GM18526 (cell line): ENCODE measurements around the gene EPHB1.

Source experiments
- POLR2A ChIP-seq: IDR thresholded peaks from 3 replicates; pipeline ENCODE4 v1.6.1; 2011; ENCODE audit not compliant: insufficient read length; ENCODE audit errors: extremely low read depth

The EPHB1 gene

DNA sequence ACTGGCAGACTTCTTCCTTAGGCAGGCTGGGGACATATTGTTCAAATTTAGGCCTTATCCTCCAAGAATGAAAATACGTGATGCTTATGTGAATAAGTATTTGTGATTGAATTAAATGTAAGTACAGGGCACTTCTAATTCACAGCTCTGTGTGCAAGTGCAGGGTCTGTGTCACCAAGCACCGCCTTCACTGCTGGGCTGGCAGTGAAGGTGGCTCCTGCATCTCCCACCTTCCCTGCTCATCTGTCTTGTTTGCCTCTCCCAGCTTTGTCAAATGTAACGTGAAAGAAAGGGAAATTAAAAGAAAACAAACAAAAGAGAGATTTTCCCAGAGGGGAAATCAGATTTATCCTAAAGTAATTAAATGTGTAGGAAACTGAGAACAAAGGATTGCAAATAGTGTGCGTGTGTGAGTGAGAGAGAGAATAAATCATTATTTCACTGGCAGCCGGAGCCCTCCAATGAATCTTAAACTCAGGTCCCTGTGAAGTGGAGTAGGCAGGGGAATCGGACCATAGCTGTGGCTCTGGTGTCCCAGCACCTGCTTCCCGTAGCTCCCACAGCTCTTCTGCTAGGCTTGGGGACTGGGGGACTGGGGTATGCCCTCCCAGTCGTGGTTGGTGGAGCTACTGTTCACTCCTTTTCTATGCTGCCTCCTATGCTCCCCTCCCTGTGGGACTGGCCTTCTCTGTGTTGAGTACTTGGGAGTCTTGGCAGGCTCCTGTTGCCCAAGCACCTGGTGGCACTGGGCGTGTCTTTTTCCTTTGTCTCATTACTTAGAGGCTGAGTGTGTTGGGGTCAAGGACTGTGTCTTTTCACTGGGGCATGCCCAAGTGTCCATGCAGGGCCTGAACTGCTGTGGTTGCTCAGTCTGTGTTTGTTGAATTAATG, 222.2 kb downstream of the EPHB1 start:
- TF ChIP-seq POLR2A: no peak

DNA sequence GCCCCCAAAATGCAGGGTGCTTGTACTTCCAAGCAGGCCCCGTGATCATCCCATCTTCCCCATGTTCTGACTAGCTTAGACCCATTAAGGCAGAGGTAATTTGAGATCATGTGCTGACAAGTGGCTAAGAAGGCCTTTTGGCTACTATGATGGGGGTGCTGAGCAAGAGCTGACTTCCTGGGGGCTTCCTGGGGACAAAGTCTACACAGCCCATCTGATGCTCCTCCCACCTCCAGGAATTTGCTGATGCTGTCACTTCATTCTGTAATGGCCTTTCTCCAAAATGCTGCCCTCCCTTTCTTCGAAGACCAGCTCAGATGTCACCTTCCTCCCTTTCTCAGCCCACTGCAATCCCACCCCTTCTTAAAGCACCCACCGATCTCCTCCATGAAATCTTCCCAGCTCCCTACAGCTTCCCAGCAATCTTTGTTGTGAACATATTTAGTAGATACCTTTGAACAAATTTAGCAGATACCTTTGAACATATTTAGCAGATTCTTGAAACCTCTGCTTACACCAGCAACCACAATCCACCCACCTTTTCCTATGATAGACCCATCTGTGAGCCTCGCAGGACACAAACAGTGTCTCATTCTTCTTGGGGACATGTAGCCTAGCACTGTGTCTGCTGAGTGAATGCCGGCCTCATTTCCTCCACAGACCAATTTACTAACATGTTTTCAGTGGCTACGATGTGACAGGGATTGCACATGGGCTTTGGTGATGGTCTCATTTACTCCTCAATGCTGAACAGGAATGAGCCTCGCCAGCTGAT, 223.3 kb downstream of the EPHB1 start:
- TF ChIP-seq POLR2A: no peak

DNA sequence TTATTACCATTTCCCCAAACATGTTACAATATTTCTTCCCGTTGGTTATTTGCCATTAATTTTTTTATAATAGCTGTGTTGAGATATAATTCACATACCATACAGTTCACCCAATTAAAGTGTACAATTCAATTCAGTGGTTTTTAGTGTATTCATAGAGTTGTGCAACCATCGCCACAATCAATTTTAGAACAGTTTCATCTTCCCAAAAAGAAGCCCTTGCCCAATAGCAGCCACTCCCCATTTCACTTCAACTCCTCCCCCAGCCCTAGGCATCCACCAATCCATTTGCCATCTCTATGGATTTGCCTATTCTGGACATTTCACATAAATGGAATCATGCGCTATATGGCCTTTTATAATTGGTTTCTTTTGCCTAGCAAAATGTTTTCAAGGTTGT, 225.1 kb downstream of the EPHB1 start:
- no peak for TF ChIP-seq POLR2A

DNA sequence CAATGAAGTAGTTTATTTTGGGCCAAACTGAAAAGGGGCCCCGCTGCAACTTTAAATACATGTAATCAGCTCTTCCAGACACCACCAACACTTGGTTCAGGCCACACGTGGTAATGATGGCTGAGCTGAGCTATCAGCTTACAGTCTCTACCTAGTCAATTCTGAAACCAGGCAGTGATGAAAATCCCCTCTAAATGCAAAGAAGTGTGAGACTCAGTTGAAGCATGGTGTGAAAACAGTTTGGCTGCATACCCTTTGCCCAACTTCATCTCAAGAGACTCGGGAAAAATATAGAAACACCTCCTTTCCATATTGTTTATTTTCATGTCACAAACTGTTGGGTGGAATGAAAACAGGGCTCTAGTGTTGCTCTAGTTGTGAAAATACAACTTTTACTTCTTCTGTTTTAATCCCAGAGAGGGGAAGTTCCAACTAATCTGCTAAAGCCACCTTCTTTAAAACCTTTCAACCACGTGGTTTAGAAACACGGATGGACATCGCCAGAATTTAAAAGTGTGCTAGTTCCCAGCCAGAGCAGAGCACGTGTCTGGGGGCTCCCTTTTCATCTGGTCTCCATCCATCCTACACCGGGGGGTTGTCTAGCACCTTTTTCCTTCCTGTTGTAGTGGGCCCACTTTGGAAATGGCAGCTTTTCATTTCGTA, 229.1 kb downstream of the EPHB1 start:
- TF ChIP-seq POLR2A: no peak

DNA sequence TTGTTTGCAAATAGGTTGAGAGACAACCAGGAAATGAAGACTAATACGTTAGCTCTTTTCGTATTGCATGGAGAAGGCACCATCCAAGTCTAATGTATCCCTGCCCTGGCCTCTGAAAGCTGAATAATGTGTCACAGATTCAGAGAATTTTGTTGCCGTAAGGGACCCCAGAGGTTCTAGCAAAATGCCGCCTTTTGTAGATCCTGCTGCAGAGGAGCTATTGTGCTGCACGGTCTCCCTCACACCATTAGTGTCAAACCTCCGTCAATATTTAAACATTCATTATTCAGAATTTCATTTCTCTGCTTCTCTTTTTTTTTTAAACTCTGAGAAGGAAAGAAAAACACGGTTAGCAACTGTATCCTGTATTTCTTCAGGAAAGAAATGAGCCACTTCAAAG, 238.7 kb downstream of the EPHB1 start:
- no peak for TF ChIP-seq POLR2A

DNA sequence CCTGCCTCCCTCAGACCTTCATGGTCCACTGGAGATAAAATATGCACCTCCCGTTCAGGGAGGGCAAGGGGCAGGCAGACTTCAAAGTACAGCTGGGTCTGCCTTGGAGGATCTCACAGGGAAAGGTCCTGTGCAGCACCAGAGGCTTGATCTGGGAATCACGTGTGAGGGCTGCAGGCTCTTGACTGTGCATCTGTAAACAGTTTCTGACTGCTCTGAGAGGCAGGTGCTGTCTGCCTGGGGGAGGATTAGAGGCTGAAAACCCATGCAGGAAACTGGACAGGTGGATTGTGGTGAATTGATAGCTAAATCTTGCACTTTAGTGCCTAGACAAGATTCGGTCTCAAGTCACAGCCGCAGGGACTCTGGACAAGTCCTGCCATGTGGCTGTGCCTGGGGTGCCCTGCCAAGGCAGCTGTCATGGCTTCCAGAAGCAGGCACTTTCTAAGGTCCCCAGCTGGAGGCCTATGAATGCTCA, 239.3 kb downstream of the EPHB1 start:
- no peak for TF ChIP-seq POLR2A

DNA sequence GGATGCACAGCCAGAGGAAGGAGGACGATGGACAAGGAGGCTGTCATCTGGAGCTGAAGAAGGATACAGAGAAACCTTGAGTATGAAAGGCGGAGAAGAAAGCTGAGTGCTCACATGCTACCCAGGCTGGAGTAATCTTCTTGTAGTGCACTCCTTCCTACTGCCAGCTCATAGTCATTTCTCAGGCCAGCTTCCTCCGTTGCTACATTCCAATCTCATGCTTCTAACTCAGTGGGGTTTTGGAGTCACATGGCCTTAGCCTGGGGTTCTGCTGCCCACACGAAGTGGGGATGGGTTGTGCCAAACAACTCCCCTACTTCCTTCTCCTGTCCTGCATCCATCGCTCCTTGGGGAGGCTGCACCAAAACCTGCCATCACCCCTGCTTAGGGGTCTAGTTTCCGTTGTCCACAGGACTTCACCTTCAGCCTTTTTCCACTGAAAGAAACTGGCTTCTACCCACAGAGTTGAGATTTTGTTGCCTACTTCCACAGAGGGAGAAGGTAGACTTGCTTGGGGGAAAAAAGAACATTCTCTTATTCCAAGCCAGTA, 239.9 kb downstream of the EPHB1 start:
- TF ChIP-seq POLR2A: no peak

DNA sequence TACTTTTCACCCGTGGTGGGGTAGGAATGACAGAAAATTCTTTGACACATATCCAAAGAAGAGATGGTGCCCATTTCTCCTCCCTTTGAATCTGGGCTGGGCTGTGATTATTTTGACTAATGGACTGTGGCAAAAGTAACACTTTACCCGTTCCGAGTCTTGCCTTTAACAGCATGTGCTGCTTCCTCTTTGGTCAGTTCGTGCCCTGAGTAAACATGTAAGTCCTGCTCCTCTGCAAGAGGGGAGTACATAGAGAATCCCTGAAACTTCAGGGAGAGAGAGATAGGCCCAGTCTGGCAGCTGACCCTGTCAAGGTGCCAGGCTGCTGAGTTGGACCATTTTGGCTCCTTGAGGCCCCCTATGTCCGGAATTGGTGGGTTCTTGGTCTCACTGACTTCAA, 243.1 kb downstream of the EPHB1 start:
- no peak for TF ChIP-seq POLR2A

DNA sequence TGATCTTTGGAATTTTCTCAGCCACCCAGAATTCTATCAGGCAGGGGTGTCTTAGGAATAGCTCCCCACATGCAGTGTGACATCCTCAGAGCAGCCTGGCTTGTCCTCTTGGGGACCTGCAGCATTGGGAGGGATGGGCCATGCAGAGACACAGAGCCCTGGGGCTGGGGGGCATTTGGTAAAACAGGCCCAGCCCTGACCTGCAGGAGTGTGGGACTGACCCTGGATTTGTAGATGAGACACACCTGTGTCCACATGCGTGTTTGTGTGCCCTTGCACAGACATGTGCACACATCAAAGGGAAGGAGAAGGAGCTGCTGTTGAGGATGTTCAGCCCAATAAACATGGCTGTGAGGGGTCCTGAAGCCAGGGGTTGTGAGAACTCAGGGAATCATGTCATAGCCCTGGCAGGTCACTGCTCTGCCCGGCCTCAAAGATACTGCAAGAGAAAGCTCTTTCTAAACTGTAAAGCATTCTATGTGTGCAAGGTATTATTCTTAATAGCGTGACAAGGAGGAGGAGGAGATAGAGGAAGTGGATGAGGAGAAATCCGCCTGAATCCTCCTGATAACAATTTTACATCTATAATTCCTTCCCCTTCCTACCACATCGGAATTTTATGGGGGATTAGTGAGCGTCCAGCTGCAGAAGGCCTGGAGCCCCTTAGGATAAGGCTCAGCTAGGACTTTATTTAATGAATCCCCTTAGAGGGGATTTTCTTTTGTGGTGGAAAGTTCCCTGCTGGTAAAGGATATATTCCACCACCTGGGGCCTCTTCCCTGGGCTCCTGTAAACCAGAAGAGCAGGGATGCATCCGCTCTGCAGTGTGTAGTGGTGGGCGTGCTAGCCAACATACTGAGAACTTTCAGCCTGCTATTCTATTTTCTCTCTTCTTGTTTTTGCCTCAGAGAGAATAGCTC, 245.5 kb downstream of the EPHB1 start:
- TF ChIP-seq POLR2A: no peak

DNA sequence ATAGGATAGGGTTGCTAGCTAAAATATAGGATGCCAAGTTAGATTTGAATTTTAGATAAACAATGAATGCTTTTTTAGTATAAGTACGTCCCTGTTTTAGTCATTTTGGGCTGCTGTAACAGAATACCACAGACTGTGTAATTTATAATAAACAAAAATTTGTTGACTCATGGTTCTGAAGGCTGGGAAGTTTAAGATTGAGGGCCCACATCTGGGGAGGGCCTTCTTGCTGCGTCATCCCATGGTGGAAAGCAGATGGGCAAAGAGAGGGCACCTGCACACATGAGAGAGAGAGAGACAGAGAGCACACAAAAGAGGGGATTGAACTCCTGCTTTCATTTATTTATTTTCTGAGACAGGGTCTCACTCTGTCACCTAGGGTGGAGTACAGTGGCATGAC, 246.5 kb downstream of the EPHB1 start:
- no peak for TF ChIP-seq POLR2A

DNA sequence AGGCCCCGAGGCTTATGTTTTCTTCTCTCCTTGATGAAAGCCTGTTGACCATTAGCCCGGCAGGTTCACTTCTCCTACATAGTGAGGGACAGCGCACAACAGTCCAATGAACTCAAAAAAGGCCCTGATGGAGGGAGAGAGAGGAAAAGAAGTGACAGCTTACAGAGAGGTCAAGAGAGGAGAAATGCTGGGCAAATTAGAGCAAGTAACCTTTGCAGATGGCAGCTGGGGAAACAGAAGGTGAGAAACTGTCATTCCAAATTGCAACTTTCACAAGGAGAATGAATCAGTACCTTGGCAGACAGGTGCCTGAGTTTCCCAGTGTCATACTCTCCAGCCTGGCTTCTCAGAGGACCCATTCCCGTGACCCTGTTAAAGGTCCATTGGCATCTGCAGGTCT, 252.0 kb downstream of the EPHB1 start:
- TF ChIP-seq POLR2A: no peak

DNA sequence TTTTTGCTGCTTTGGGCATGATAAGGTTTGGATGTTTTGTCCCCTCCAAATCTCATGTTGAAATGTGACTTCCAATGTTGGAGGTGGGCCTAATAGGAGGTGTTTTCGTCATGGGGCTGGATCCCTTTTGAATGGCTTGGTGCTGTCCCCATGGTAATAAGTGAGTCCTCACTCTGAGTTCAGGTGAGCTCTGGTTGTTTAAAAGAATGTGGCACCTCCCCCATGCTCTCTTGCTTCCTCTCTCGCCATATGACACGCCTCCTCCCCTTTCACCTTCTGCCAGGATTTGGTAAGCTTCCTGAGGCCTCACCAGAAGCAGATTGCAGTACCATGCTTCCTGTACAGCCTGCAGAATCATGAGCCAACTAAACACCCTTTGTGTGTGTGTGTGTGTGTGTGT, 255.5 kb downstream of the EPHB1 start:
- TF ChIP-seq POLR2A: no peak

DNA sequence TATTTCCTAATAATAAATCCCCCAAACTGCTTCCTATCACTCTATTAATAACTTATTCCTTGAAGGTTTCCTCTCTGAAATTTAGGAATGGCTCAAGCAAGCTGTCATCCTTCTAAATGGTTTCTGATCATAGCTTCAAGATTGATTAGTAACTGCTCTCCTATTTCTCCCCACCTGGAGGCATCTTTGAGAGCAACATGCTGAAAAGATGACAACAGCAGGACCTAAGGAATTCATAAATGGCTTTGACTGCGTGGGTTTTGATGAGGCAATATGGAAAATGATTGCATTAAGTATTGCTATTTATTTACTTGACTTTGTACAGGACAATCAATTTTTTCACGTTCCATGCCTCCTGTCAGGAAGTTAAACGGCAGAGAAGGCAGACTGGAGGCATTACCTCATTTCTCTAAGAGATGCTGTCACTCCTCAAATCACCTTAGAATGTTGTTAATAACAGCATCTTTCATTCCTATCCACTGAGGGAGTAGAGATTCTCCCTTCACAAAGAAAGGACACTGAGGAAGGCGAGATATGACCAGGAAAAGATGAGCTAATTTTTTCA, 256.4 kb downstream of the EPHB1 start:
- TF ChIP-seq POLR2A: no peak

DNA sequence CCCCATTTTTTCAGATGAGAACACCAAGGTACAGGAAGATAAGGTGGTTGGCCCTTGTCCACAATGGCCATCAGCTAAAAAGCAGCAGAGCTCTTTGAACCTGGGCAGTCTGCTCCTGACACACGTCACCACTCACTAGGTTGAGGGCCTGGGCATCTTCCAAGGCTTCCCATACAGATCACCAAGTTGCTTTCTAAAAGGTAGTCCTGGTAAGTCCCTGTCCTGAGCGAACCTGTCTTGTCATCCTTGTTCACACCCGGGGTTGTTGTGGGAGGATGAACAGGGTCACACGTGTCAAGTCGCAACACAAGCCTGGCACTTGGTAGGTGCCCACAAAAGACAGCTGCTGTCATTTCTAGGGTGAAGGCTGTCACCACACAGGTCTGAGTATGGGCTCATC, 260.4 kb downstream of the EPHB1 start:
- no peak for TF ChIP-seq POLR2A
